ENCODE data around the gene MACROD2. TPM values are rescaled to one million over a fixed set of nuclear protein-coding genes. Genes with fewer than 3 reads are reported as not detected.

MACROD2 gene
- total RNA-seq, 2 donors from 2014 or later = 8.3 to 21.8 TPM

- Histone ChIP-seq H3K4me1 (no peaks in the 10 kb centered on the region), H3K27ac (no peak overlapping the region), H3K9me3 (no peaks in the 10 kb centered on the region), H3K27me3 (no peaks in the 10 kb centered on the region), H3K36me3 (replicated peaks in 1 of 2; ENCODE audit: insufficient read depth in 1 of 2, low read depth in 2 of 2) (no peaks in the 10 kb centered on the region), H3K4me3 (no peak overlapping the region)
- TF ChIP-seq CTCF (IDR thresholded peaks at IDR 0.05) (no peak), POLR2A (IDR thresholded peaks at IDR 0.05) (no peak)
- DNase-seq (no peak), ATAC-seq (no peak)
- intact Hi-C loops (cut with DNase I) = no loop called here
- 58 to 67% methylated on average over 4 of the region's 4 CpGs for WGBS, 2 donors
Observed at GRCh38 chr20:15603978-15604805, 1608.9 kb downstream of the MACROD2 start.

- Histone ChIP-seq H3K4me1 (peaks cover 13% of the 10 kb centered on the region), H3K27ac (no peak overlapping the region), H3K27me3 (no peaks in the 10 kb centered on the region), H3K9me3 (no peaks in the 10 kb centered on the region), H3K36me3 (replicated peaks in 1 of 2; ENCODE audit: insufficient read depth in 1 of 2, low read depth in 2 of 2) (no peaks in the 10 kb centered on the region), H3K4me3 (no peak overlapping the region)
- TF ChIP-seq POLR2A (IDR thresholded peaks at IDR 0.05) (no peak), CTCF (IDR thresholded peaks at IDR 0.05) (no peak)
- ATAC-seq (no peak), DNase-seq (no peak)
- 53 to 78% methylated on average over 4 of the region's 4 CpGs for WGBS, 2 donors
- intact Hi-C loops (cut with DNase I) = no loop called here
Observed at GRCh38 chr20:15609921-15610320, 1614.6 kb downstream of the MACROD2 start.

- no peak for ATAC-seq
- TF ChIP-seq CTCF (IDR thresholded peaks at IDR 0.05) (no peak), POLR2A (IDR thresholded peaks at IDR 0.05) (no peak)
- DNase-seq = no peak
- no peaks in the 10 kb centered on the region for H3K9me3 ChIP-seq
- H3K36me3 ChIP-seq (replicated peaks in 1 of 2; ENCODE audit: insufficient read depth in 1 of 2, low read depth in 2 of 2) = no peaks in the 10 kb centered on the region
- no peaks in the 10 kb centered on the region for H3K27me3 ChIP-seq
- 89 to 92% methylated on average over 2 of the region's 2 CpGs for WGBS, 2 donors
- no peak overlapping the region for H3K4me3 ChIP-seq
- peaks cover 13% of the 10 kb centered on the region for H3K4me1 ChIP-seq
- H3K27ac ChIP-seq = no peak overlapping the region
- intact Hi-C loops (cut with DNase I) = no loop called here
Observed at GRCh38 chr20:15610787-15611186, 1615.5 kb downstream of the MACROD2 start.

- no peak for TF ChIP-seq CTCF (IDR thresholded peaks at IDR 0.05)
- no peak for TF ChIP-seq POLR2A (IDR thresholded peaks at IDR 0.05)
- H3K9me3 ChIP-seq = no peaks in the 10 kb centered on the region
- H3K27ac ChIP-seq = no peak overlapping the region
- H3K36me3 ChIP-seq (replicated peaks in 1 of 2; ENCODE audit: insufficient read depth in 1 of 2, low read depth in 2 of 2) = no peaks in the 10 kb centered on the region
- WGBS, 2 donors = 90 to 95% methylated on average over 4 of the region's 4 CpGs
- no peak overlapping the region for H3K4me3 ChIP-seq
- H3K4me1 ChIP-seq = peaks cover 13% of the 10 kb centered on the region
- no peak for ATAC-seq
- H3K27me3 ChIP-seq = no peaks in the 10 kb centered on the region
- no peak for DNase-seq
- intact Hi-C loops (cut with DNase I) = no loop called here
Observed at GRCh38 chr20:15611541-15611940, 1616.2 kb downstream of the MACROD2 start.

- no peaks in the 10 kb centered on the region for H3K9me3 ChIP-seq
- 87 to 91% methylated on average over 7 of the region's 7 CpGs for WGBS, 2 donors
Observed at GRCh38 chr20:15612198-15612597, 1616.9 kb downstream of the MACROD2 start.

More at GRCh38 chr20:15612198-15612597, 1616.9 kb downstream of the MACROD2 start:
- intact Hi-C loops (cut with DNase I) = no loop called here
- no peak for TF ChIP-seq CTCF (IDR thresholded peaks at IDR 0.05)
- TF ChIP-seq POLR2A (IDR thresholded peaks at IDR 0.05) = no peak
- no peaks in the 10 kb centered on the region for H3K36me3 ChIP-seq (replicated peaks in 1 of 2; ENCODE audit: insufficient read depth in 1 of 2, low read depth in 2 of 2)
- DNase-seq (no peak), ATAC-seq (no peak)
- no peak overlapping the region for H3K27ac ChIP-seq
- H3K27me3 ChIP-seq = no peaks in the 10 kb centered on the region
- peaks cover 13% of the 10 kb centered on the region for H3K4me1 ChIP-seq
- H3K4me3 ChIP-seq = no peak overlapping the region

Data from body of pancreas (tissue), 4 donors.